Gastrocnemius medialis (tissue), 4 donors: ENCODE data around the gene RGMB. TPM values are rescaled to one million over a fixed set of nuclear protein-coding genes. Genes with fewer than 3 reads are reported as not detected.

Source experiments
- ATAC-seq, 2 donors: fragments of 150-250 bp; one replicate each; pipeline ENCODE4 v1.9.1; 2016
- DNase-seq, 2 donors: peaks; one replicate each; pipeline ENCODE4 v3.0.0-alpha.2; 2019
- H3K27ac ChIP-seq, 4 donors: fragments of 200-600 bp; sonication (generic); 1 replicate in 1 of 4; 2 replicates in 3 of 4; pipeline ENCODE4 v1.5.1; 2016 to 2018; ENCODE audit warnings: mild to moderate bottlenecking in 2 of 4, moderate library complexity in 1 of 4
- H3K27me3 ChIP-seq, 3 donors: fragments of 200-600 bp; sonication (generic) in 2 of 3; 1 replicate in 1 of 3; 2 replicates in 2 of 3; pipeline versions ENCODE4 v1.5.1 to v1.6.0; 2016 to 2019; ENCODE audit warnings: mild to moderate bottlenecking in 1 of 3, moderate library complexity in 1 of 3
- H3K36me3 ChIP-seq, 2 donors: fragments of 200-600 bp; sonication (generic) in 1 of 2; one replicate each; pipeline ENCODE4 v1.5.1; 2017 to 2018
- H3K4me1 ChIP-seq, 2 donors: fragments of 200-600 bp; sonication (generic) in 1 of 2; one replicate each; pipeline ENCODE4 v1.5.1; 2016 to 2017; ENCODE audit warnings: mild to moderate bottlenecking in 2 of 2
- H3K4me3 ChIP-seq, 4 donors: fragments of 200-600 bp; sonication (generic) in 3 of 4; 1 replicate in 1 of 4; 2 replicates in 3 of 4; pipeline ENCODE4 v1.5.1; 2016 to 2019; ENCODE audit warnings: mild to moderate bottlenecking in 2 of 4
- H3K9me3 ChIP-seq, 3 donors: fragments of 200-600 bp; sonication (generic) in 2 of 3; 1 replicate in 1 of 3; 2 replicates in 2 of 3; pipeline ENCODE4 v1.5.1; 2016 to 2019
- POLR2A ChIP-seq, 2 donors: fragments of 450-650 bp; IDR thresholded peaks; one replicate each; pipeline ENCODE4 v1.6.1; 2017; ENCODE audit warnings: antibody characterized with exemption in 2 of 2, mild to moderate bottlenecking in 2 of 2, moderate library complexity in 2 of 2
- in situ Hi-C, 4 donors: fragments of 200-750 bp; cut with MboI; loops; one replicate each; pipeline versions ENCODE4 v1.15.0 to v1.8.0; 2017; ENCODE audit warnings: low sequenced_read_pairs in 4 of 4
- intact Hi-C: fragments of 100-400 bp; cut with DNase I; formaldehyde crosslinking; loops from one replicate; pipeline ENCODE4 v1.15.1; 2023; ENCODE audit warnings: low total_unique reads
- total RNA-seq, 4 donors: library from RNA; depleted of rRNA; stranded (reverse); fragments of >200 nt; gene quantifications; one replicate each; pipeline versions ENCODE4 v1.1.0 to v1.2.3, GENCODE V29; 2016
- TF ChIP-seq, protein P1 (sequence below), 5 experiments: fragments of 450-650 bp in 3 of 5; fragments of 200-600 bp in 2 of 5; sonication (generic) in 2 of 5; IDR thresholded peaks in 4 of 5; conservative IDR thresholded peaks in 1 of 5; 1 replicate in 4 of 5; 2 replicates in 1 of 5; pipeline ENCODE4 v1.5.1; 2016 to 2019; ENCODE audit warnings: antibody characterized with exemption in 5 of 5, mild to moderate bottlenecking in 3 of 5, moderate library complexity in 3 of 5

The RGMB gene
- total RNA-seq, 4 donors from 2014 or later: 11.2 to 57.8 (median 25.9) TPM

DNA sequence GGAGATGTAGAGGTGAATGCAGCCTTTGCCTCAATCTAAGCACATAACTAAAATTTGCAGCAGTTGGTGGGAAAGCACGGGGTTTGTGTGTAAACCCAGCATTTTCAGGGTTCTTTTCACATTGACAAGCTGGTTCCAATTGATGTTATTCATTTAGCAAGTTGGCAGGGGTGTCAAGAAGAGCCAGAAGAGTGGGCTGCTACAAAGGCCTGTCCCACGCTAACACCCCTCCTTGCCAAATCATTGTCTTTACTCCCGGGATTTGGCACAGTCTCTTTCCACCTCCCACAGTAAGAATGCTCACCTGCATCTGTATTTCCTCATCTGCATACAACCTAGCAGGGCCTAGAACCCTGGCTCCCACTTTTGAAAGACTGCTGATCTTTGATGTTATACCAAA is 11.8 kb downstream of the RGMB start:
- TF ChIP-seq, protein P1, sequence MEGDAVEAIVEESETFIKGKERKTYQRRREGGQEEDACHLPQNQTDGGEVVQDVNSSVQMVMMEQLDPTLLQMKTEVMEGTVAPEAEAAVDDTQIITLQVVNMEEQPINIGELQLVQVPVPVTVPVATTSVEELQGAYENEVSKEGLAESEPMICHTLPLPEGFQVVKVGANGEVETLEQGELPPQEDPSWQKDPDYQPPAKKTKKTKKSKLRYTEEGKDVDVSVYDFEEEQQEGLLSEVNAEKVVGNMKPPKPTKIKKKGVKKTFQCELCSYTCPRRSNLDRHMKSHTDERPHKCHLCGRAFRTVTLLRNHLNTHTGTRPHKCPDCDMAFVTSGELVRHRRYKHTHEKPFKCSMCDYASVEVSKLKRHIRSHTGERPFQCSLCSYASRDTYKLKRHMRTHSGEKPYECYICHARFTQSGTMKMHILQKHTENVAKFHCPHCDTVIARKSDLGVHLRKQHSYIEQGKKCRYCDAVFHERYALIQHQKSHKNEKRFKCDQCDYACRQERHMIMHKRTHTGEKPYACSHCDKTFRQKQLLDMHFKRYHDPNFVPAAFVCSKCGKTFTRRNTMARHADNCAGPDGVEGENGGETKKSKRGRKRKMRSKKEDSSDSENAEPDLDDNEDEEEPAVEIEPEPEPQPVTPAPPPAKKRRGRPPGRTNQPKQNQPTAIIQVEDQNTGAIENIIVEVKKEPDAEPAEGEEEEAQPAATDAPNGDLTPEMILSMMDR (IDR thresholded peaks at IDR 0.05 in 4 of 5, conservative IDR thresholded peaks at IDR 0.05 in 1 of 5): no peak
- no peak for TF ChIP-seq POLR2A (IDR thresholded peaks at IDR 0.05)
- no peak overlapping the region for H3K4me3 ChIP-seq
- in situ Hi-C loops: no loop called here
- H3K9me3 ChIP-seq: no peaks in the 10 kb centered on the region
- no peaks in the 10 kb centered on the region for H3K27me3 ChIP-seq
- no peak for ATAC-seq
- intact Hi-C loops: no loop called here
- H3K4me1 ChIP-seq: peaks cover 76 to 86% of the 10 kb centered on the region in 2 donors
- peaks cover 0 to 11% of the 10 kb centered on the region in 2 donors for H3K36me3 ChIP-seq
- DNase-seq: no peak
- peak overlapping the region in 1 of 4 donors; percentile 67 for H3K27ac ChIP-seq

DNA sequence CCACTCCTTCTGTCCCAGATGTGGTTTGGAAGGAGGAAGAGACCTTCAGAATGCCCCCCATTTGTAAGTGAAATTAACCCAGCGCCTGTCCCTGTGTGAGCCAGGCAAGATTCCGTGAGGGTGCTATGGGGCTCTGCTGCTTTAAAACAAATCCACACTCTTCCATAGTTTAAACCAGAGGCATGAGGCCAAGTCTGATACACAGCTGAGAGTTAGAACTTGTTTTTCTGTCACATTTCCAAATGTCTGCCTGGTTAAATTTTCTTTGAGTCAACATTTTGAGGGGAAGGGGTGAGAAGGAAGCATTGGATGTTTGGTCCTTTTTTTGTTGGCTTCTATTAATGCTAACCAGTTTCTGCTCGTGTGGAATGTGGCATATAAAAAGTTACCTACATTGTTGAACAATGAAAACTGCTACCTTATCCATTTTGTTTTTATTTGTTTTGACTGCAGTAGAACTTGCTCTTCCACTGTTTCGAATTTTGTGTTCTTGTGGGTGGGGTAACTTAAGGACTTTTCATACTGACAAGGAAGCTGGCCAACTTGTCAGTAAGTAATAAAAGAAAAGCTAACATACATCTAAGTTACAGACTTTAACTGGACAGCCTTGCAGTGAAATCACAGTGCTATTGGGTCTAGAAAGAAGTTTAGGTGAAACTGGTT is 12.9 kb downstream of the RGMB start:
- in situ Hi-C loops: no loop called here
- peaks cover 0 to 1% of the 10 kb centered on the region in 2 donors for H3K36me3 ChIP-seq

DNA sequence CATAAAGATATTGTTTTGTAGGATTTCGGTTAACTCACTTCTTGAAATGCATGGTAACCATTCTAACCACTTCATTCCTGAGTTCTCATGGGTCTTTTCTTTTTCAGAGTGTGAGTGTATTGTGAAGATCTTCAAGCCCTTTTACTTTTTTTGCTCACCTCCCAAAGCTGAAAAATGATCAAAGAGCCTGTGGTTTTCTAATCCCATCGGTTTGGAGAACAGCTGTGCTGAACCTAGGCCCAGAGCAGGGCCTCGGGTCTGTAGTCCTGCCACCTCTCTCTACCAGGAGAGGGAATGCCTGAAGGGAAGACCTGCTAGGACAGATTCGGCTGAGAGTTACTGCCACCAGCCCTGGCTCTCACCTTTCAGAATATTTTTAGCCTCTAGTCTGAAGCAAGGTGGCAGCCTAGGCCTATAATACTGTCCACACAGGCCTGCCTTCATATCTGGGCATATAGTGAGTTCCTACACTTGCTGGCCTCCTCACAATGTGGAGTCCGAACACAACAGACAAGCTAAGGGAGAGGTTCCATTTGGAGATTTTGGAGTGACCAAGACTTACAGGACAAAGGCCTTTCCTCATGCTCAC is 13.8 kb downstream of the RGMB start:
- Histone ChIP-seq H3K36me3 (no peaks in the 10 kb centered on the region), H3K27me3 (no peaks in the 10 kb centered on the region), H3K27ac (peak overlapping the region; percentile 67 to 75 (median 72)), H3K4me3 (no peak overlapping the region), H3K4me1 (peaks cover 78 to 89% of the 10 kb centered on the region in 2 donors), H3K9me3 (no peaks in the 10 kb centered on the region)
- ATAC-seq (peak; percentile 94 to 98), DNase-seq (peak; percentile 32 to 69)
- intact Hi-C loops (loop anchor here (2.0 kb wide), 2 partner anchors 16 to 40 kb away; no protein-coding TSS in a partner anchor), in situ Hi-C loops (no loop called here)
- TF ChIP-seq, protein P1 (IDR thresholded peaks at IDR 0.05 in 4 of 5, conservative IDR thresholded peaks at IDR 0.05 in 1 of 5): peak in 3 of 5 experiments; percentile 20 to 36 (median 26)
- TF ChIP-seq POLR2A (IDR thresholded peaks at IDR 0.05): no peak

More for the DNA sequence above, 12.9 kb downstream of the RGMB start:
- peaks cover 79 to 88% of the 10 kb centered on the region in 2 donors for H3K4me1 ChIP-seq
- H3K27me3 ChIP-seq: no peaks in the 10 kb centered on the region
- H3K4me3 ChIP-seq: no peak overlapping the region
- DNase-seq (no peak), ATAC-seq (no peak)
- intact Hi-C loops: loop anchor here (2.0 kb wide), 2 partner anchors 16 to 40 kb away; no protein-coding TSS in a partner anchor
- H3K9me3 ChIP-seq: no peaks in the 10 kb centered on the region
- TF ChIP-seq POLR2A (IDR thresholded peaks at IDR 0.05): no peak
- TF ChIP-seq, protein P1 (IDR thresholded peaks at IDR 0.05 in 4 of 5, conservative IDR thresholded peaks at IDR 0.05 in 1 of 5): no peak
- H3K27ac ChIP-seq: peak overlapping the region; percentile 67 to 75 (median 72)

DNA sequence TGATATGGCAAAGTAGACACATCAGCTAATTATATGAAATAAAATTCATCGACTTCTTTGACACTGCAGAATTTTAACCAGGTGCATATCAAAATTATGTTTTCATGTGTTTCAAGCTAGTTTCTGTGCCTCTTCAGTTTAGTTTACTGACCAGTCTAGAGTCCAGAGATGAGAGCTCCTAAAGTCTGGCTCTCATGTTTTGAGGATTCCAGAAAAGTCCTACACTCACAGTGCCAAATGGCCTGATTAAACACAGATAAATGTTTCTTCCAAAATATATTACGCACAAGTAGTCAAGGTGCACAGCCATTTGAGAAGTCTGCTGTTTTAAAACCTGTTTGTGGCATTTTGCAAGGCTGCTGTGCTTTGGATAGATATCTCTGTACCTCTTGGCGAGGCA is 15.6 kb downstream of the RGMB start:
- in situ Hi-C loops: no loop called here
- Histone ChIP-seq H3K4me3 (no peak overlapping the region), H3K9me3 (no peaks in the 10 kb centered on the region), H3K27ac (peak overlapping the region in 2 of 4 donors; percentile 1 to 75), H3K27me3 (no peaks in the 10 kb centered on the region), H3K4me1 (peaks cover 75 to 89% of the 10 kb centered on the region in 2 donors), H3K36me3 (no peaks in the 10 kb centered on the region)
- no peak for DNase-seq
- no peak for ATAC-seq
- TF ChIP-seq, protein P1 (IDR thresholded peaks at IDR 0.05 in 4 of 5, conservative IDR thresholded peaks at IDR 0.05 in 1 of 5): no peak
- no peak for TF ChIP-seq POLR2A (IDR thresholded peaks at IDR 0.05)
- intact Hi-C loops: no loop called here
